ENCODE measurements around the gene AGXT.
A peak's percentile ranks its signal among the peaks of the same experiment; 100 is the strongest.

The AGXT gene

DNA sequence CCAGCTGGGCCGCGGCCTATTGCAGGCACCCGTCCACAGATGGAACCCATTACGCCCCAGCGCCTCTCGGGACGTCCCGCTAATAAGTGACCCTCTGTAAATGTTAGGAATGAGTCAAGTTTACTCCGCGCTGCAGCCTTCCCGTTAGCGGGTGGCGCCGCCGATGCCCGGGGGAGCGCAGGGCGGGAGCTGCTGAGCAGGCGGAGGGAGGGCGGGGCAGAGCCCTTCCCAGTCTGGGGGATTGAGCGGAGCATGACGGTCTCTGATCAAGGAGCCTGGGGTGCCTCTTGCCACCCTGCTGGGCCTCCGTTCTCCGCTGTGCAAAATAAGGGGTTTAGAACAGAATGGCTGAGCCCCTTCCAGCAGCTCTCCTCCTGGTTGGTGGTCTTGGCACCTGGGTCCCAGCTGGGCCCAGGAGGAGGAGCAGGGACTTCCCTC, 48.0 kb downstream of the AGXT start:
- no peak for DNase-seq

DNA sequence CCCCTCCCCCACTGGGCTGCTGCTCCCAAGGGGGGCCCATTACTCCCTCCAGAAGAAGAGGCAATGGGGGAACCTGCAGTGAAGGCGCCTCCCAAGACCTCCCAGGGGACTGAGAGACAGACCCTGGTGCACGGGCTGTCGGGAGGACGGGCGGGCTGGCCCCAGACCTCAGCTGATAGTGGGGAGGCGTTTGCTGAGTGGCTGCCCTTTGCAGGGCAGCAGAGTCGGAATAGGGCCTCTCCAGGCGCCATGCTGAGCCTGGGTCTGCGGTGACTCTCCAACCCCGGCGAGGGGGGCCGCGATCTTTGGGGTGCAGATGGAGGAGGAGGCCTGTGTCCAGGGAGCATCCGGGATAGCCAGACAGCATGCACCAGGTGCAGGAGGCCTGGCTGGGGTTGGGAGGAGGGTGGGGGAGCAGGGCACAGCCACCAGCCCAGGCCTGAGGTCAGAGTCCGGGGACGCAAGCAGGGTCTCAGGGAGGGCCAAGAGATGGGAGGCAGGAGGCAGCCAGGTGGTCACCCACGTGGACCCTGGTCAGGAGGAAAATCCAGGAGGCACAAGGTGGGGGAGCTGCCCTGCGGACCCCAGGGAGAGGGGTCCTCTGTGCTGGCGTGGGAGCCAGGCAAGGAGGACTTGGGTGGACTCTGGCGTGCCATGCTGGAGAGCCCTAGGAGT, 48.5 kb downstream of the AGXT start:
- no peak for DNase-seq

DNA sequence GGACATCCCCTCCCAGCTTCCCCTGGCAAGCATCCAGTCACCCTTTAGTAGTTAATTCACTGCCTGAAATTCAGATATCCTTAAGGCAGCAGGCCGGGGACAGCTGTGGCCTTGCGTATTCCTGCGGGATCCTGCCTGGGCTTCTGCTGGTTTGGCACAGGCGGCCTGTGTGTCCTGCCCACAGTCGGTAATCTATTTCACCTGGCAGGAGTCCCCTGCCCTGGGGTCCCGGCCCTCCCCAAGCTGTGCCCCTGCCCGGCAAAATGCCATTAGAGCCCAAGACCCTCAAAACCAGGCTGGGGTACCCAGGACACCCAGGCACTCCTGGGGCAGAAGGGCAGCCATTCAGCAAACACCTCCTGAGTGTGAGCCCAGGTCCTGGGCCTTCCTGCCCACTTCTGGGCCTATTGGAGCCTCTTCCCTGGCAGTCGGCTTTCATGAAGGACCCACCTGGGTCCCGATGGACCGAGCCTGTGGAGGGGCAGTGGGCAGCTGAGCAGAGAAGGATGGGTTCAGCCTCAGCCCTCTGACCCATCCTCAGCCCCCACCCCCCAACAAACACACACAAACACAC, 49.1 kb downstream of the AGXT start:
- DNase-seq: peak in 1 of 2 experiments; percentile 10

DNA sequence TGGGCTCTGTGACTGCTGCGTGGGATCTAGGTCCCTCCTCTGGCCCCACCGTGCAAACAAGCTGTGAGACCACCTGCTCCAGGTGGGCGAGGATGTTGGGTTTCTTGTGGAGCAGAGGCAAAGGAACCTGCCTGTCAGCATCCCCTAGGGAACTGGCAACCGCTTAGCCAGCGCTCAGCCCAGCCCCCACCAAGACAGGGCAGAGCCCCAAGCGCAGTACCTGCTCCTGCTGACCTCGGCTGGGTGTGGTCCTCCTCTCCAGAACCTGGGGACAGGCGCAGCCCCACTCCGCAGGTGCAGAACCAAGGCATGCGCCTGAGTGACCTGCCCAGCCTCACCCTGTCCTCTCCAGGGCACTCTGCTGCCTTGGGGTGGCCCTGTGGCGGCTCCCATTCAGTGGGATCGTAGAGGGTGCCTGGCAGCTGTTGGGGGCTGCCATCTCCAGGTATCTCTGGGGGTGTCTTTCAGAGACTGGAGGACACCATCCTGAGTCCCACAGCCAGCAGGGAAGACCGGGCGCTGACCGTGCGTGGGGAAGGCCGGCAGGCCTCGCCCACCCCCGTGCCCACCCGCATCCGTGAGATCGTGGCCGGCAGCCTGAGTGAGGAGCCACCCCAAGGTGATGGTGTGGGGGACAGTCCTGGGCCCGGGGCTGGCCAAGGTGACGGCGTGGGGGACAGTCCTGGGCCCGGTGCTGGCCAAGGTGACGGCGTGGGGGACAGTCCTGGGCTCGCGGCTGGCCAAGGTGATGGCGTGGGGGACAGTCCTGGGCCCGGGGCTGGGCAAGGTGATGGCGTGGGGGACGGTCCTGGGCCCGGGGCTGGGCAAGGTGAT, 49.9 kb downstream of the AGXT start:
- no peak for DNase-seq

DNA sequence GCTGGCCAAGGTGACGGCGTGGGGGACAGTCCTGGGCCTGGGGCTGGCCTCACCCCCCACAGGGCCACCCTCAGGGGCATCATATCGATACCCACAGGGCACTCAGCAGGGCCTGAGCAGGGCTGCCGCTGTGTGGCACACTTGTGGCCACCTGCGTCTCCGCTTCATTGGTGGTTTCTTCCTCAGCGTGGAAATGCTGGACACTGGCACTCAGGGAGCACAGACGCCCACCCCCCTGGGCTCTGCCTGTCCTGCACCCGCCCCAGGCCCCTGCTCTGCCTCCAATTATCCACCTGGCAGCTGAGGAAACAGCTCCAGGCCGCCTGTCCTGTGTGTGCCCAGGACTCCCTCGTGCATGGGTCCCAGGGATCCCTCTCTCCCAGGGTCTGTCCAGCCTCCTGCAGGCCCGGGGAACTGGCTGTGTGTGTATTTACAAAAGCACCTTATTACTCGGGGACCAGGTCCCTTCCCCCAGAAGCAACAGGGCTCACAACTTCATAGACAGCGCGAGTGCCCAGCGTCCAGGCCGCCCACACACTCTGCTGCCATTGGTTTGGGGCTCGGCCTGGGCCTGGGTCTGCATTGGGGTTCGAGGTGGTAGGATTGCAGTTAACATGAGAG, 50.6 kb downstream of the AGXT start:
- DNase-seq: no peak

DNA sequence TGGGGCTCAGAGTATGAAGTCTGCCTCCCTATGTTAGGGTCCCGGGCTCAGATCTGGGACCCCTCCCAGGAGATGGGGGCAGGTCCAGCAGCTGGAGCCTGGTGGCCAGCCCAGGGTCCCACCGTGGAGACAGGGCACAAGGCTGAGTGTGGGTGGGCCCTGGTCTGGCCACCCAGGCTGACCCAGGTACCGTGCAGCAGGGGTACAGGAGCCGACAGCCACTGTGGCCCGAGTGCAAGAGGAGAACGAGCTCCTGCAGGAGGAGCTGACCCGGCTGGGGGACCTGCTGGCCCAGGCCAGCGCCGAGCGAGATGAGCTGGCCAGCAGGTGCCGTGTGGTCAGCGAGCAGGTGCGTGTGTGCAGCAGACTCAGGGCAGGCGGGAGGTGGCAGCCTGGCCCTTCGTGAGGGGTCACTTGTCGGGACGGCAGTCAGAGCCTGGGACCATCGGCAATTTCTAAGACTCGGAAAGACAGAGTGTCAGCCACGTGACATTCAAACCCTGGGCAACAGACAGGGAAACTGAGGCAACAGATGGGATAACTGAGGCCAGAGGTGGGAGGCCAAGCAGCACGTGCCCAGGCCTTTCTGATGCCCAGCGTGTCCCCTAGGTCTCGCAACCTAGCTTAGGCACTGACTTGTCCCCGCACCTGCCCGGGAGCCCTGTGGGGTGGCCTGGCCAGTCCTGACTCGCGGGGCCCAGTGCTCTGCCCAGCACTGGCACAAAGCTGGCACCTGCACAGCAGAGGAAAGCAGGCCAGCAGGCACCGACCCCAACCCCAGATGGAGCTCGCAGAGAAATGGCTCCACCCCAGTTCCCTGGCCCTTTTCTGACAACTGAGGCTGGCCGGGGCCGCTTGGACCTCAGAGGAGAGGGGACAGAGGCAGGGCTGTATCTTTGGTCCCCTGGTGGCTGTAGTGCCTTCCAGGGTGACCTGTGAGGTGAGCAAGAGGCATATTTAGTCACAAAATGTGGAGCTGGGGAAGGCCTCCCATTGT, 51.5 kb downstream of the AGXT start:
- no peak for DNase-seq

DNA sequence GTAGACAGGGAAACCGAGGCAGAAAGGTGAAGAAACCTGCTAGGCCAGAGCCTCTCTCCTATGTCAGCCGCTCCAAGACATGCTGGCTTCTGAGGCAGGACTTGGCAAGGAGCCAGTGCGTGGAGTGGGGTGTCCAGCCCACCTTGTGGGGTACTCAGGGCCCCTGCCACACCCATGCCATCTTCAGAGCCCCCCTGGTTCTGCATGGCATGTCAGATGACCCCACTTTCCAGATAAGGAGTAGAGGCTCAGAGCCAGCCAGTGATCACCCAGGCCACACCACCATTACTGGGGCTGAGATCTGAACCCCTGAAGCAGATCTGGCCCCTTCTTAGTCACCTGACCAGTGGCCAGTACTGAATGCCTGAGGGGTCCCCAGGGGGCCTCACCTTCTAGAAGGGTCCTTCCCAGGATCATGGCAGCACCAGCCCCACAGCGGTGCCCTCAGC, 52.2 kb downstream of the AGXT start:
- DNase-seq: no peak

DNA sequence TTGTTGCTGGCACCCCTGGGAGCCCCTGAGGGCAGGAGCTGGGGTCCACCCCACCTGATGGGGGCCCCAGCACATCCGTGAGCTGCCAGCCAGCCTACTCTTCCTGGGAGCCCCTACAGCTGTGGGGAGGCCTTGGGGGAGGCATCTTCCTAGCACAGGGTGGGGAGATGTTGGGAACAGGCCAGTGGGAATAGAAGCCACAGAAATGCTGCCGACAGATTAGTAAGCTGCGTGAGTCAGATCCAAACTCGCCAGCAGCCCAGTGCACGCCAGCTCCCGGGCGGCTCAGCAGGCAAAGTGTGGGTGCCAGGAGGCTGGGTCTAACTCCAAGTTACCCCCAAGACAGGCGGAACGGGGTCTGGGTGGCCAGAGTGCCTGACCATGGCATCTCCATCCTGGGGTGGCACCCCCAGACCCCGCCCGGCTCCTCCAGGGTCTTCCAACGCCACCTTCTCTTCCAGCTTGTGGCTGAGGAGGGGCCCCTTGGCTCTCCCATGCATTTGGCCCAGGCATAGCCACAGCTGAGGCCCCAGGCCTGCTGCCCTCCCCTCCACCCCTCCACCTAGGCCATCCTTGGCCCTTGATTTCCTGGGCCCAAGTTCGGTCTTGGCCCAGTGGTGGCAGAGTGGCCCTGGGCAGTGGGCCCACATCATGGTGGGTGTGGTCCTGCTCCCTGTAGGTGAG, 52.8 kb downstream of the AGXT start:
- peak; percentile 59 to 73 for DNase-seq

DNA sequence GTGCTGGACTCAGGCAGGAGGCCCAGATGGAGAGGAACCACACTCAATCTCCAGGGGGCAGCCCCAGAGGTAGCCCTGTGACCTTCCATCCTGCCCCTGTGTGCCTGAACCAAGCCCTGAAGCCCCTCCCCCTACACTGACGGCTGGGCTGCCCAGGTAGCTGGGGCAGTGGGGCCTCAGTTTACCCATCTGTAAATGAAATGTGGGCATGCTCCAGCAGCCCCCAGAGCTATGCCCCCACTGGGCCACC, 53.3 kb downstream of the AGXT start:
- no peak for DNase-seq

DNA sequence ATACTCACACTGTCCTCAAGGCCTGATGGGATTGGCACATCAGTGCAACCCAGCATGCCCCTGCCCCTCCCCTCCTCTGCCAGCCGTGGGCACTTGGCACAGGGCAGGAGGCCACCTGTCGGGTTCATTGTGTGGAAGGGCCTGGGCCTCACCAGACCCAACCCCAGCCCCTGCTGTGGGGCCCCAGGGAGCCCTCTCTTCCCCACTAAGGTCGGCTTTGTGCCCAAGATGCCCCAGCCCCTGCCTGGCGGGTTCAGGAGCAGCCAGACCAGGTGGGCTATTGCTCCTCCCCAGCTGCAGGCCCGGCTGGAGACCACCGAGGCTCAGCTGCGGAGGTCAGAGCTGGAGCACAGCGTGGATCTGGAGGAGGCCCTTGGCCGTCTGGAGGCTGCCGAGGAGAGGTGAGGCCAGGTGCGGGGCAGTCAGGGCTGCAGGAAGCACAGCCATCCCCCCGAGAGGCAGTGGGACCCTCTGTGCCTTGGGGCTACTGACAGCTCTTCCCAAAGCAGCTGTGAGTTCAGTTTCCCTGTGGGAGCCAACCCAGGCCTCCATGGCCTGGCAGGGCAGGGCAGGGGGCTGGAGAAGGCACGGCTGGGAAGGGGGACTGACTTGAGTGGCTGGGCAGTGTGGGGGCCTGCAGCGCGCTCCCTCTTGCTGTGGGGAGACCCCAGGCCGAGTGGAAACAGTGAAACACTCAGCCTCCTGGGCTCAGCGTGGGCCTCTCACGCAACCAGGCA, 53.8 kb downstream of the AGXT start:
- no peak for DNase-seq

DNA sequence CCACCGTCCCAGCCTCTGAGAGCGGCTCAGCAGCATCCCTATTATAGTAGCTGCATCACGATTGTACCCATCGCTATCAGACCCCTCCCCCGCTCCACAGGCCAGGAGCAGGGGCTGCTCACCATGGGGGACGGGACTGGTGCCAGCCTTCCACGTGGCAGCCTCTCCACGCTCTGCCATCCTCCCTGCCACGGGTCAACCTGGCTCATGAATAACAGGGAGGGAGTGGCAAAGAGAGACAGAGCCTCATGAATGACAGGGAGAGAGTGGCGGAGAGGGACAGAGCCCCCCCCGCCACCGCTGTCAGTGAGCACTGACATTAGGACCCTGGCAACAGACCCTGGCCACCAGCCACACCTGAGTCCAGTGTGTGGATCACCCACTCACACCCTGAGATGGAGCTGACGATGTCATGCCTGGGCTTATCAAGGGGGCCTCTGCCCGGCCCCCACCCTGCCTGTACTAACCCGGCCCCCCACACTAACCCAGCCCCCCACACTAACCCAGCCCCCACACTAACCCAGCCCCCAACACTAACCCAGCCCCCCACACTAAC, 54.4 kb downstream of the AGXT start:
- DNase-seq: no peak

DNA sequence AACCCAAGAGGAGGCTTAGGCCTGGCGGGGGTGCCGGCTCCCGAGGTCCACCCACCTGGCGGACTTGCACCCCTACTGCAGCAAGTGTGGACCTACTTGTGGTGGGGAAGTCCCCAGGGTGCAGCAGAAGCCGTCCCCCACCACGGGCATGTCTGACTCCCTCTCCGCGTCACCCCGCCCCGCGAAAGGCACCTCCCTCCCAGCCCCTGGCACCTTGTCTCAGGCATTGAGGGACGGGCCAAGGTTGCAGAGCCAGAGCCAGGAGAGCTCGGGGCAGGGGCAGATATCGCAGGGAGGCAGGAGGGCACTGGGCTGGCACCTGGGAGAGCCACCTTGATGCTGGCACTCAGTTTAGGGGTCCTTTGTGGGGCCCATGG, 56.6 kb downstream of the AGXT start:
- no peak for DNase-seq

DNA sequence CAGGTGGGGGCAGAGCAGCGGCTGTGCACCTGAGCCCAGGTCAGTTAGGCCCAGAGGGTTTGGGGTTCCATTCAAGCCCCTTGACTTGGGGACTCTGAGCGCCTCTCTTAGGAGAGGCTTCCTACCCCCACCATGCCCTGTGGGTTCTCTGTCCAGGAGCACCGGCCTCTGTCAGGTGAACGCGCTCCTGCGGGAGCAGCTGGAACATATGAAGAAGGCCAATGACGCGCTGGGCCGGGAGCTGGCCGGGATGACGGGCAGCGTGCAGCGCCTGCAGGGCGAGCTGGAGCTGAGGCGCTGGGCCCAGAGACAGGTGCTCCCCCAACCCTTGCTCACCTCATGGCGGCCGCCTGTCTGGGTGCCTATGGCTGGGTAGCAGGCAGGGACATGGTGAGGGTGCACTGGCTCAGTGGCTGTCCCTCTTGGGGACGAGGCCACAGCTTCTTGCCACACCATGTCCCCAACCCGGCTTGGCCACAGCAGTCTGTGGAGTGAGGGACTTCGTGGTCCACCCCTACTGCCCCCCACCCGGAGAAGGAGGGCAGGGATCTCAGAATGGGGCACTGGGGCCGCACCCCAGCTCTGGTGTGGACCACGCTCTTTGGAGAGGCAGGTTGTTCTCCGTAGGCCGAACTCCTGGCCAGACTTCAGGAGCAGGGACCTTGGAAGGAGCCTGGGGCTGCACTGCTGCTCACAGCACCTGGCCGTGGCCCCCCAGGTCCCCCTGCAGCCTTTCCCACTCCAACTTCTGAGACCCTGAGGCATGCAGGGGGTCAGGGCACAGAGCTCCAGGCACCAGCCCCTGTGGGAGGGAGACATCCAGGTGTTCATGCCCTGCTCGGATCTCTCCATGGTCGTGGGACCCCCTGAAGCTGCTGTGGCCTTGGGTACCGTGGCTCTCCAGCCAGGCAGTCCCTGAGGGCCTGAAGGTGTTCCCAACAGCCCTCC, 57.2 kb downstream of the AGXT start:
- DNase-seq: no peak

DNA sequence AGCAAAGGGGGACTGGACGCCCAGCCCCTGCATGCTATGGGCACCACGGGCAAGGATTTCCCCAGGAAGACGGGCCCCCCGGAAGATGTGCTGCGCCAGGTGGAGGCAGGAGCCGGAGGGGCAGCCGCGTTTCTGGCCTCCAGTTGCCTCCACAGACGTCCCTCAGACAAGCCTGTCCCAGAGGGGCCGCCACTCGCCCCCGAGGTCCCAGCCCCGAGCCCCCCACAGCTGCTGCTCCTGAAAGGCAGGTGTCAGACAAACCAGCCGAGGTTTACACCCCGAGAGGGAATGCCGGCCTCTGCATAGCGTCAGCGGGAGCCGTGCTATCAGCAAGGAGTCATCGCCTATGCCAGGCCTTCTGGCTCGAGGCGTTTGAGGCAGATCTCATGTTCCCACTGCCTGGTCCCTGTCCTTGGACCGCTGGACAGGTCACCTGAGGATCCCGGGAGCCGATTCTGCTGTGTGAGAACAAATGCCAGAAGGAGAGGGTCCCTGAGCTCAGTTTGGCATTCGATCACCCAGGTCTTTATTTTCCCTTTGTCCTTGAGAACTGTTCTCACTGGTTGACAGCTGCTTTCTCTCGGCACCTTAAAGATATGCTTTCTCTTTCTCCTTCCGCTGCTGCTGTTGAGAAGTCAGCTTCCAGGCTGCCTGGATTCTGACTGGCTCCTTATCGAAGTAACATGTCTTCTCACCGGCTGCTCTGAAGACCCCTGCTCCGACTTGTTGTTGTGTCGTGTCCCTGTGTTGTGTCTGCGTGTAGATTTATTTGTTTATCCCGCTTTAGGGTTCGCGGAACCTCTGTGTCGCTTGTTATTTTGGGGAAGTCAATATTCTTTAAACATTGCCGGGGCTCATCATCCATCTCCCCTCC, 58.1 kb downstream of the AGXT start:
- DNase-seq: no peak

DNA sequence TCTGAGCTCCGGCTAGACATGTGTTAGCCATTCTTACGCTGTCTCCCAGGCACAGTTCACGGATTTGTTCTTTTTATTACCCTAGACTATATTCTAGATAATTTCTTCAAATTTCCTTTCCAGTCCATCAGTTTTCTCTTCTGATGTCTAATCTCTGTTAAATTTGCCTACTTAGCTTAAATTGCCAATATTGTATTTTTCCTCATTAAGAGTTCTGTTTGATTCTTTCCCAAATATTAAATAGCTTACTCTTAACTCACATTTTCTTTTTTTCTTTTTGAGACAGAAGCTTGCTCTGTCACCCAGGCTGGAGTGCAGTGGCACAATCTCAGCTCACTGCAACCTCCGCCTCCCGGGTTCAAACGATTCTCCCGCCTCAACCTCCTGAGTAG, 58.8 kb downstream of the AGXT start:
- DNase-seq: no peak

DNA sequence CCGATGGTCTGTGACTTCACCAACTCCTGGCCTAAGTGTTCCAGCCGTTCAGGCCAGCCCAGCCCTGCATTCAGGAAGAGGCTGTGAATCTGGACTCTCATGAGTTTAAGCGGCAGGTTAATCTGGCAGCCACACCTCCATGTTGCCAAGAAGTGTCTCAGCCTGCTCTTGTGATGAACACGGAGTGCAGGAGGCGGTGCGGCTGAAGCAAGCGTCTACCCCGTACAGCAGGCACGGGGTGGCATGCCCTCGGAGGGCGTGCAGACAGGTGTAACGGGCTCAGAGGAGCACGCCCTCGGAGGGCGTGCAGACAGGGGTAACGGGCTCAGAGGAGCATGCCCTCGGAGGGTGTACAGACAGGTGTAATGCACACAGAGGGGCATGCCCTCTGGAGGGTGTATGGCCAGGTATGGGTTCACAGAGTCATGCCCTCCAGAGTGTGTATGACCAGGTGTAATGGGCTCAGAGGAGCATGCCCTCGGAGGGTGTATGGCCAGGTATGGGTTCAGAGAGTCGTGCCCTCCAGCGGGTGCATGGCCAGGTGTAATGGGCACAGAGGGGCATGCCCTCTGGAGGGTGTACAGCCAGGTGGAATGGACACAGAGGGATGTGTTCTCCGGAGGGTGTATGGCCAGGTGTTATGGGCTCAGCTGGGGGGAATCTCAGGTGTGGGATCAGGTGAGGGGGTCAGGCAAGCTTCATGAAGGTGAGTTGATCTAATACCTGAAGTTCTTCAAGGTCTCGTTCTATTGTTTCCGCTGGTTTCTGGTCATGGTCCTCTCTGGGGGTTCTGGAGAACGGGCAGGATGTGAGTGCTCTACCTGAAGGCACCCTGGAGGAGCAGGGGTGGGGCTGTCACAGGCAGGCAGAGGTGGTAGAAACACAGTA, 60.1 kb downstream of the AGXT start:
- DNase-seq: no peak

DNA sequence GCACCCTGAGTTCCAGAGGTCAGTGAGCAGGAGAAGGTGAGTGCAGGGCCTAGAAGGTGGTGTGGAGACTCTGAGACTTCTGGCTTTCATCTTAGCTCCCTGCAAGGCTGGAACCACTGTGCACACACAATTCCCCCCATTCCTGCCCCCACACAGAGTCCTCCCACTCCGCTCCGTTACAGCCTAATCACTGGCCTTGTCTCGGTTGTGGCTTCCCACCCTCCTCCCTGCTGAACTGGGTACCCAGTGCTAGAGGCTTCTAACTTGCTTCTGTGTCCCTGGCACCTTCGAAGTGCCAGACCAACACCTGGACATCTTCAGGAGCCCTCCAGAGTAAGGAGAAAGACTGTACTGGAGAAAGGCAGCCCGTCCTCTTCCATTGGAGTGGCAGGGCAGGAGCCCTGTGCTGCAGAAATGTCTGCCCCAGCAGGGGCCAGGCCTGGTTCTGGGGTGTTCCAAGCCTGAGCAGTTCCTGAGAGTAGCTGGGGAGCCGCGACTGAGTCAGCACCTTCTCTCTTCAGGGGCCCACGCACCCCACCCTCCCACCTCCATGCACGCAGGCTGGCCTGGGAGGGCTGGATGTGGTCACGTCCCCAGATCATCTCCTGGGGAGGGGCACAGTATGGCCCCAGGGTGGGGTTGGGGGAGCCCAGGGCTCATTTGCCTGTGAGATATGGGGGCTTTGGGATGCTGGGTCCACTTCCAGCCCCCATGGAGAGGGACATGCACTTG, 60.9 kb downstream of the AGXT start:
- no peak for DNase-seq

Measured in SW 1271 (cell line).